ENCODE results near the gene UBE2F.
A peak's percentile ranks its signal among the peaks of the same experiment; 100 is the strongest.
"Not testable (repeated sequence)": the region's sequence is repeated elsewhere in the genome, so short reads cannot be mapped to it uniquely, and the experiment has no call there.

The UBE2F gene

DNA sequence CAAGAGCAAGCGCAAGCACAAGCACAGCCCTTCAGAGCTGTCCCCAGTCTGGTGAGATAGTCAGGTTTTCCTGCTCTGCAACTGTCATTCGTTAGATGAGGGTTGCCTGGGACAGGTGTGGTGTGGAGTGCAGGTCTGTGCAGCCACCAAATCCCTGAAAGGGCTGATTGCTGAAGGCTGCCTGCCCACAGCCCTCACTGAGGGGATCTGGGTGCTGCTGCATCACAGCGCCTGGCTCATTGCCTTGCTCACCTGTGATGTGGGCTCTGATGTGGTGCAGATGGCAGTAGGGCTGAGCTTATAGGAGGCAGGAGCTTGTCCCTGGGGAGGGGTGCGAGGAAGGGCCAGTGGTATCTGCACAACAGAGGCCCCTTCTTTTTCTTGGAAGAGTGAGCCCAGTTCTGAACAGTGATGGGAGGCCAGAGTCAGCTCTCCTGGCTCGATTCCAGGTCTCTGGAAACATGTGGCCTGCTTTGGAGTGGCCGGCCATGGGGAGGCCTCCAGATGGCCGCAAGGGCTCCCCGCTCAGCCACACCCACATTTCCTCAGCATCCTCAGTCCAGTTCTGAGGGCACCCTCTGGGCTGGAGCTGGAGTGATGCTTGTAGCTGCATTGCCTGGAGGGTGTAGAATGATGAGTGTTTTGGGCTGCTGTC, 11.4 kb downstream of the UBE2F start:
- Mint-ChIP-seq H3K9me3 (no peaks in the 10 kb centered on the region), H3K36me3 (ENCODE audit: low read depth) (peaks cover 55% of the 10 kb centered on the region), H3K4me3 (no peak overlapping the region)

DNA sequence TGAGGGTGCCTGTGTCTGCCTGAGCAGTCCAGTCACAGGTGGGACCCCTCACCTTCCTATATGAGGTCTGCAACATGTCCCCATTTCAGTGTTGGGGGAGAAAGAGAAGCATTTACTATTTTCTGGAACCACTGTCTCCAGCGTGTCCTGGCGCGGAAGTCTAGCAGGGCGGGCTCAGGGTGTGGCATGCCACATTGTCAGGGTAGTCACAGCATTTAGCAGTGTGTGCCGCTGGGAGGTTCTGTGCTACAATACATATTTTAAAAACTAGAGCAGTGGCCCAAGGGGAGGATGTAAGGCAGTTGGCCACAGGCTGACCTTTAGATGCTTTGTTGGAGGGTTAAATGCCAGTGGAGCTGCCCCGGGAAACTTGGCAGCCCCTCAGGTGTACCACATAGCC, 12.5 kb downstream of the UBE2F start:
- H3K27me3 Mint-ChIP-seq (ENCODE audit: low read depth), result no peaks in the 10 kb centered on the region
- peak overlapping the region; percentile 67 for H3K4me3 Mint-ChIP-seq
- H3K9me3 Mint-ChIP-seq, result no peaks in the 10 kb centered on the region
- peak overlapping the region; percentile 83 for H3K27ac Mint-ChIP-seq
- DNase-seq (ENCODE audit: low spot score), result no peak
- H3K4me1 Mint-ChIP-seq (ENCODE audit: low read depth), result peaks cover 54% of the 10 kb centered on the region
- peaks cover 58% of the 10 kb centered on the region for H3K36me3 Mint-ChIP-seq (ENCODE audit: low read depth)

More for the DNA sequence above, 11.4 kb downstream of the UBE2F start:
- no peak for DNase-seq (ENCODE audit: low spot score)
- peaks cover 48% of the 10 kb centered on the region for H3K4me1 Mint-ChIP-seq (ENCODE audit: low read depth)
- peak overlapping the region; percentile 83 for H3K27ac Mint-ChIP-seq
- H3K27me3 Mint-ChIP-seq (ENCODE audit: low read depth), result no peaks in the 10 kb centered on the region

DNA sequence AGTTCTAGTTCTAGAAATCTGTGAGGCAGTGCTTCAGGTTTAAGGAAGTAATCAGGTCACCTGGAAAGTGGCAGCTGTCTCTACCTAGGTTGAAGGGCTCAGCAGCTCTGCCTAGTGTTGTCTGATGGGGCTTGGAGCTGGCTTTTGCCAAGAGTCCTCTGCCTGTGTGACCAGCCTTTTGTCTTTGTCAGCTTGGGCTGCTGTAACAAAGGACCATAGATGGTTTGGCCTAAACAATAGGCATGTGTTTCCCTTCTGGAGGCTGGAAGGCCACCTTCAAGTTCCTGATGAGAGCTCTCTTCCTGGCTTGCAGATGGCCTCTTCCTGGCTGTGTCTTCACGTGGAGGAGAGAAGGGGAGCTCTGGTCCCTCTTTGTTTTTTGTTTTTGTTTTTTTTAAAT, 13.3 kb downstream of the UBE2F start:
- H3K4me1 Mint-ChIP-seq (ENCODE audit: low read depth), result peaks cover 57% of the 10 kb centered on the region

GRCh38 chr2:237980751-237981150, 13.9 kb downstream of the UBE2F start:
- Mint-ChIP-seq H3K27ac (peak overlapping the region; percentile 83), H3K9me3 (no peaks in the 10 kb centered on the region), H3K27me3 (ENCODE audit: low read depth) (no peaks in the 10 kb centered on the region), H3K36me3 (ENCODE audit: low read depth) (peaks cover 60% of the 10 kb centered on the region), H3K4me1 (ENCODE audit: low read depth) (peaks cover 57% of the 10 kb centered on the region), H3K4me3 (peak overlapping the region; percentile 67)
- peak; percentile 69 for DNase-seq (ENCODE audit: low spot score)

More for the DNA sequence above, 13.3 kb downstream of the UBE2F start:
- H3K36me3 Mint-ChIP-seq (ENCODE audit: low read depth), result peaks cover 60% of the 10 kb centered on the region
- H3K9me3 Mint-ChIP-seq, result no peaks in the 10 kb centered on the region
- peak overlapping the region; percentile 67 for H3K4me3 Mint-ChIP-seq
- DNase-seq (ENCODE audit: low spot score), result no peak
- H3K27me3 Mint-ChIP-seq (ENCODE audit: low read depth), result no peaks in the 10 kb centered on the region
- peak overlapping the region; percentile 83 for H3K27ac Mint-ChIP-seq

- not testable (repeated sequence) for H3K27me3 Mint-ChIP-seq (ENCODE audit: low read depth); H3K27ac Mint-ChIP-seq; H3K9me3 Mint-ChIP-seq; H3K4me3 Mint-ChIP-seq; DNase-seq (ENCODE audit: low spot score)
- peaks cover 53% of the 10 kb centered on the region for H3K4me1 Mint-ChIP-seq (ENCODE audit: low read depth)
- H3K36me3 Mint-ChIP-seq (ENCODE audit: low read depth), result peaks cover 61% of the 10 kb centered on the region
Measured at GRCh38 chr2:237981621-237982020, 14.8 kb downstream of the UBE2F start.

GRCh38 chr2:237982039-237982725, 15.4 kb downstream of the UBE2F start:
- H3K9me3 Mint-ChIP-seq, result peaks cover 8% of the 10 kb centered on the region
- DNase-seq (ENCODE audit: low spot score), result no peak
- no peak overlapping the region for H3K27ac Mint-ChIP-seq
- H3K4me1 Mint-ChIP-seq (ENCODE audit: low read depth), result peaks cover 53% of the 10 kb centered on the region
- H3K36me3 Mint-ChIP-seq (ENCODE audit: low read depth), result peaks cover 63% of the 10 kb centered on the region
- no peaks in the 10 kb centered on the region for H3K27me3 Mint-ChIP-seq (ENCODE audit: low read depth)
- peak overlapping the region; percentile 16 for H3K4me3 Mint-ChIP-seq

GRCh38 chr2:237983922-237984321, 17.1 kb downstream of the UBE2F start:
- H3K27ac Mint-ChIP-seq, result peak overlapping the region; percentile 41

GRCh38 chr2:237987268-237987667, 20.5 kb downstream of the UBE2F start:
- Mint-ChIP-seq H3K4me3 (no peak overlapping the region), H3K27ac (peak overlapping the region; percentile 11), H3K27me3 (ENCODE audit: low read depth) (no peaks in the 10 kb centered on the region), H3K9me3 (peaks cover 11% of the 10 kb centered on the region), H3K36me3 (ENCODE audit: low read depth) (peaks cover 57% of the 10 kb centered on the region), H3K4me1 (ENCODE audit: low read depth) (peaks cover 17% of the 10 kb centered on the region)
- DNase-seq (ENCODE audit: low spot score), result no peak

More at GRCh38 chr2:237983922-237984321, 17.1 kb downstream of the UBE2F start:
- peaks cover 11% of the 10 kb centered on the region for H3K9me3 Mint-ChIP-seq
- no peaks in the 10 kb centered on the region for H3K27me3 Mint-ChIP-seq (ENCODE audit: low read depth)
- H3K36me3 Mint-ChIP-seq (ENCODE audit: low read depth), result peaks cover 61% of the 10 kb centered on the region
- peaks cover 41% of the 10 kb centered on the region for H3K4me1 Mint-ChIP-seq (ENCODE audit: low read depth)
- no peak for DNase-seq (ENCODE audit: low spot score)
- no peak overlapping the region for H3K4me3 Mint-ChIP-seq

DNA sequence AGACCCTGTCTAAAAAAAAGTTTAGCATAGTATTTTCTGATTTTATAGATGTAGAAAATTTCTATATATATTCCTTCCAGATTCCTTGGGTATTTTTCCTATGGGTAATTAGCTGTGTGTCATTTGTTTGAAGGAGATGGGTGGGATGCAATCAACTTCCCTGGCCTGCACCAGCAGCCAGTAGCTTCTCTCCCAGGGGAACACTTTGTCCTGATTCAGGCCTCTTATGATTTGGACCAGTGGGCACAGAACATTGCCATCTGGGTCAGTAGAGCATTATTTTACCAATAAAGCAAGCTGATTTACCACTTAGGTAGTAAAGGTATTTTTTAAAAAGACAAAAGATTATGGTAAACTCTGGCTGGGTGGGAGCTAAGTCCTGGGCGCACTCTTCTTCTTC, 26.9 kb downstream of the UBE2F start:
- Mint-ChIP-seq H3K27ac (no peak overlapping the region), H3K36me3 (ENCODE audit: low read depth) (peaks cover 53% of the 10 kb centered on the region), H3K4me3 (no peak overlapping the region), H3K9me3 (no peaks in the 10 kb centered on the region), H3K27me3 (ENCODE audit: low read depth) (no peaks in the 10 kb centered on the region), H3K4me1 (ENCODE audit: low read depth) (peaks cover 17% of the 10 kb centered on the region)
- DNase-seq (ENCODE audit: low spot score), result no peak

- no peaks in the 10 kb centered on the region for H3K27me3 Mint-ChIP-seq (ENCODE audit: low read depth)
- H3K27ac Mint-ChIP-seq, result no peak overlapping the region
- H3K36me3 Mint-ChIP-seq (ENCODE audit: low read depth), result peaks cover 52% of the 10 kb centered on the region
Measured at GRCh38 chr2:237995036-237995435, 28.2 kb downstream of the UBE2F start.

GRCh38 chr2:237996021-237996593, 29.3 kb downstream of the UBE2F start:
- no peak for DNase-seq (ENCODE audit: low spot score)
- Mint-ChIP-seq H3K27ac (no peak overlapping the region), H3K4me1 (ENCODE audit: low read depth) (peaks cover 25% of the 10 kb centered on the region), H3K36me3 (ENCODE audit: low read depth) (peaks cover 57% of the 10 kb centered on the region), H3K27me3 (ENCODE audit: low read depth) (no peaks in the 10 kb centered on the region), H3K9me3 (no peaks in the 10 kb centered on the region), H3K4me3 (no peak overlapping the region)

More at GRCh38 chr2:237995036-237995435, 28.2 kb downstream of the UBE2F start:
- peaks cover 23% of the 10 kb centered on the region for H3K4me1 Mint-ChIP-seq (ENCODE audit: low read depth)
- DNase-seq (ENCODE audit: low spot score), result no peak
- no peaks in the 10 kb centered on the region for H3K9me3 Mint-ChIP-seq
- H3K4me3 Mint-ChIP-seq, result no peak overlapping the region

- Mint-ChIP-seq H3K4me1 (ENCODE audit: low read depth) (peaks cover 25% of the 10 kb centered on the region), H3K9me3 (no peaks in the 10 kb centered on the region), H3K36me3 (ENCODE audit: low read depth) (peaks cover 51% of the 10 kb centered on the region), H3K27me3 (ENCODE audit: low read depth) (no peaks in the 10 kb centered on the region), H3K4me3 (peak overlapping the region; percentile 50), H3K27ac (peak overlapping the region; percentile 77)
- no peak for DNase-seq (ENCODE audit: low spot score)
Measured at GRCh38 chr2:237997521-237997920, 30.7 kb downstream of the UBE2F start.

DNA sequence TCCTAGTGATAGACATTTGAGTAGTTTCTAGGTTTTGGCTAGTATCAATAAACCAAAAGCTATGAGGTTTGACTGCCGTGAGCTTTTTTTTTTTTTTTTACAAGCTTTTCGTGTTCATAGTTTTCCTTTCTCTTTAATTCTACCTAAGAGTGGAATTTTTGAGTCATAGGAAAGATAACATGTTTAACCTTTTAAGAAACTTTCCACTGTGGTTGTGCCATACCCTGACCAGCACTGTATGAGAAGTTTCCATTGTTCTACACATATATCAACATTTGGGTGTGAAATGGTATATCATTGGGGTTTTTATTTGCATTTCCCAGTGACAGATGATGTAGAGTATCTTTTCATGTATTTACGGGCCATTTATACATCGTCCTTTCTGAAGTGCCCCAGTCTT, 31.7 kb downstream of the UBE2F start:
- Mint-ChIP-seq H3K27me3 (ENCODE audit: low read depth) (no peaks in the 10 kb centered on the region), H3K9me3 (no peaks in the 10 kb centered on the region), H3K4me1 (ENCODE audit: low read depth) (peaks cover 34% of the 10 kb centered on the region), H3K36me3 (ENCODE audit: low read depth) (peaks cover 53% of the 10 kb centered on the region), H3K4me3 (peak overlapping the region; percentile 75), H3K27ac (peak overlapping the region; percentile 89)
- peak; percentile 59 for DNase-seq (ENCODE audit: low spot score)
